KMS-11 (cell line): ENCODE results near the gene CYP11A1.

Experiments used
- H2AFZ ChIP-seq: fragments of 200-600 bp; sonication (generic); 2 replicates; pipeline ENCODE4 v1.6.1; 2016; ENCODE audit warnings: antibody characterized with exemption, mixed run types, low read depth
- H3K27ac ChIP-seq: fragments of 200-600 bp; sonication (generic); 2 replicates; pipeline ENCODE4 v1.6.1; 2016; ENCODE audit warnings: mild to moderate bottlenecking, mixed run types
- H3K27me3 ChIP-seq: fragments of 200-600 bp; sonication (generic); 2 replicates; pipeline ENCODE4 v1.6.1; 2017; ENCODE audit warnings: mild to moderate bottlenecking, low read depth, mixed run types, moderate library complexity; ENCODE audit not compliant: insufficient read depth
- H3K36me3 ChIP-seq: fragments of 200-600 bp; sonication (generic); 2 replicates; pipeline ENCODE4 v1.6.1; 2017; ENCODE audit warnings: mild to moderate bottlenecking, mixed run types; ENCODE audit not compliant: insufficient read depth
- H3K4me1 ChIP-seq: fragments of 200-600 bp; sonication (generic); 2 replicates; pipeline ENCODE4 v1.6.1; 2016; ENCODE audit warnings: mild to moderate bottlenecking, low read depth, mixed run types; ENCODE audit not compliant: poor library complexity, severe bottlenecking
- H3K4me2 ChIP-seq: fragments of 200-600 bp; sonication (generic); 2 replicates; pipeline ENCODE4 v1.7.0; 2016; ENCODE audit warnings: mild to moderate bottlenecking, mixed run types
- H3K4me3 ChIP-seq: fragments of 200-600 bp; sonication (generic); IDR thresholded peaks from 2 replicates; pipeline ENCODE4 v1.6.1; 2017; ENCODE audit warnings: low read depth, low read length, mixed read lengths; ENCODE audit not compliant: insufficient read depth
- H3K79me2 ChIP-seq: fragments of 200-600 bp; sonication (generic); 2 replicates; pipeline ENCODE4 v1.6.1; 2016; ENCODE audit warnings: low read depth, mixed run types; ENCODE audit not compliant: insufficient read depth
- H3K9ac ChIP-seq: fragments of 200-600 bp; sonication (generic); 2 replicates; pipeline ENCODE4 v1.6.1; 2016; ENCODE audit warnings: mild to moderate bottlenecking, mixed run types
- H4K20me1 ChIP-seq: fragments of 200-600 bp; sonication (generic); 2 replicates; pipeline ENCODE4 v1.6.1; 2016; ENCODE audit warnings: mild to moderate bottlenecking, mixed run types; ENCODE audit not compliant: insufficient read depth
- TF ChIP-seq, protein P1 (sequence below): fragments of 200-600 bp; sonication (generic); conservative IDR thresholded peaks from 2 replicates; pipeline ENCODE4 v1.6.1; 2017; ENCODE audit warnings: low read depth, mild to moderate bottlenecking, antibody characterized with exemption, low read length, moderate library complexity, mixed read lengths

Gene CYP11A1

DNA sequence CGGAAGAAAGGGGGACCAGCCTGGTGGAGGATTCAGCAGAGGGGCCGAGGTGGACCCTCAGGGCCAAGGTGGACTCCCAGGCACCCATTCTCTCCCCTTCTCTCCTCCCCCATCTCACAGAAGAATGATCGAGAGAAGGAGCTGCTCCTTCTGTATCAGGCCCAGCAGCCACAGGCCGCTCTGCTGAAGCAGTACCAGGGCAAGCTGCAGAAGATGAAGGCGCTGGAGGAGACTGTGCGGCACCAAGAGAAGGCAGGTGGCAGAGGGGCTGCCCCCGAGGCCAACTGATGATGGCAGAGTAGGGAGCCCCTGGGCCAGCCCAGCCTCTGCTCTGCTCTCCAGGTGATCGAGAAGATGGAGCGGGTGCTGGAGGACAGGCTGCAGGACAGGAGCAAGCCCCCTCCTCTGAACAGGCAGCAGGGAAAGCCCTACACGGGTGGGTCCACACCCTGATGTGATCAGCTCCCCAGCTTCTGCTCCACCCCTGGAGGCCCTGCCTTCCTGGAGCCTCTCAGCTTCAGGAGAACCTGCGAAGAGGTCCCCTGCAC lies 36.5 kb downstream of the CYP11A1 start:
- Histone ChIP-seq H3K79me2 (no peaks in the 10 kb centered on the region), H3K27ac (no peak overlapping the region), H3K4me3 (no peak overlapping the region), H3K4me2 (no peak overlapping the region), H3K9ac (no peak overlapping the region), H2AFZ (no peak overlapping the region), H3K27me3 (peaks cover 64% of the 10 kb centered on the region), H3K36me3 (no peaks in the 10 kb centered on the region), H3K4me1 (no peaks in the 10 kb centered on the region), H4K20me1 (no peaks in the 10 kb centered on the region)
- TF ChIP-seq, protein P1, sequence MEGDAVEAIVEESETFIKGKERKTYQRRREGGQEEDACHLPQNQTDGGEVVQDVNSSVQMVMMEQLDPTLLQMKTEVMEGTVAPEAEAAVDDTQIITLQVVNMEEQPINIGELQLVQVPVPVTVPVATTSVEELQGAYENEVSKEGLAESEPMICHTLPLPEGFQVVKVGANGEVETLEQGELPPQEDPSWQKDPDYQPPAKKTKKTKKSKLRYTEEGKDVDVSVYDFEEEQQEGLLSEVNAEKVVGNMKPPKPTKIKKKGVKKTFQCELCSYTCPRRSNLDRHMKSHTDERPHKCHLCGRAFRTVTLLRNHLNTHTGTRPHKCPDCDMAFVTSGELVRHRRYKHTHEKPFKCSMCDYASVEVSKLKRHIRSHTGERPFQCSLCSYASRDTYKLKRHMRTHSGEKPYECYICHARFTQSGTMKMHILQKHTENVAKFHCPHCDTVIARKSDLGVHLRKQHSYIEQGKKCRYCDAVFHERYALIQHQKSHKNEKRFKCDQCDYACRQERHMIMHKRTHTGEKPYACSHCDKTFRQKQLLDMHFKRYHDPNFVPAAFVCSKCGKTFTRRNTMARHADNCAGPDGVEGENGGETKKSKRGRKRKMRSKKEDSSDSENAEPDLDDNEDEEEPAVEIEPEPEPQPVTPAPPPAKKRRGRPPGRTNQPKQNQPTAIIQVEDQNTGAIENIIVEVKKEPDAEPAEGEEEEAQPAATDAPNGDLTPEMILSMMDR, result no peak

DNA sequence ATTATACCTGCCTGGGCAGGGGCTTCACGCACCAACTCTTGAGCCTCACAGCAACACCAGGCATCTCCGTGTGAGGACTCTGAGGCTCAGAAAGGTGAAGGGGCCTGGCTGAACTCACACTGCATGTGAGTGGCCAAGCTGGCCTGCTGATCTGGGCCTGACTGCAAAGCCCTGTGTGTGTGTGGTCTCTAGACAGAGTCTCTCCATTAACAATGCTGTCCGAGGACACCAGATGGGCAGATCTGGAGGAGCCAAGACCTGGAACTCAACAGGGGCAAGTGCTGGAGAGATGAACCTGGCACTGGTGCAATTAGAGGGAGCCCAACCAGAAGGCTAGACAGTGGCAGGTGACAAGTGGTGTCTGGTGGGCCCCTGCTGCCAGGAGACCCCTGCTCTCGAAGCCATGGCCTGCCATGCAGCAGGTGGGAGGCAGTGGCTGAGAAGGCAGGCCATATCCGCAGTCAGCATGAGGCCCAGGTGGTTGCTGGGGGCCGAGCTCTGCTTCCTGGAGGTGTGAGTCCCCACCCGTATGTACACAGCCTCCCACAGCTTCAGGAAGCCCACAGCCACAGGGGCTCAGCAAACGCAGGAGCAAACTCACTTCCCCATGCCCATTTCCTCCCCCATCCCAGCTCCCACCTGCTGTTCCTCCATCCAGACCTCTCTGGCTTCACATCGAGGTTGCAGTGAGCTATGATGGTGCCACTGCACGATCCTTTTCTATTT lies 39.0 kb downstream of the CYP11A1 start:
- TF ChIP-seq, protein P1, result no peak

DNA sequence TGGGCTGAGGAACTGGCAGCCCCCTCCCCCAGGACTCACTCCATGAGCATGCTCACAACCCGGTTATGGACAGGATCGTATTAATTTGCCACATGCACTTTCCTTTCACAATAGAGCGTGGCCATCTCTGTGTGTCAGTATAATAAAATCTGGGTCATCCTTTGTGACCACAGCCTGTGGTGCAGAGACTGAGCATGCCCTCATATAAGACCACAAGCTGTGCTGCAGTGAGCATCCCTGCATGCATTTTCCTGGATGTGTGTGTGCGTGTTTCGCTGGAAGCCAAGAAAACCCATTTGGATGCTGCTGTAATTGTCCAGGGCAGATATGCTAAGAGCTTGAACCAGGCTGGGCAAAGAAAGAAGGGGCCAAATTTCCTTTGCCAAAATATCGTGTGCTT lies 39.7 kb downstream of the CYP11A1 start:
- Histone ChIP-seq H2AFZ (no peak overlapping the region), H3K27ac (no peak overlapping the region), H3K4me2 (no peak overlapping the region), H3K27me3 (peaks cover 53% of the 10 kb centered on the region; the same call in 1 of the 2 replicates), H4K20me1 (no peaks in the 10 kb centered on the region), H3K4me3 (no peak overlapping the region), H3K36me3 (no peaks in the 10 kb centered on the region), H3K79me2 (no peaks in the 10 kb centered on the region), H3K9ac (no peak overlapping the region), H3K4me1 (no peaks in the 10 kb centered on the region)
- TF ChIP-seq, protein P1, result no peak

More for the DNA sequence above, 39.0 kb downstream of the CYP11A1 start:
- no peaks in the 10 kb centered on the region for H3K36me3 ChIP-seq
- no peak overlapping the region for H2AFZ ChIP-seq
- H3K4me2 ChIP-seq, result no peak overlapping the region
- no peaks in the 10 kb centered on the region for H4K20me1 ChIP-seq
- H3K27me3 ChIP-seq, result peaks cover 59% of the 10 kb centered on the region; the same call in 1 of the 2 replicates
- H3K79me2 ChIP-seq, result no peaks in the 10 kb centered on the region
- H3K27ac ChIP-seq, result no peak overlapping the region
- H3K9ac ChIP-seq, result no peak overlapping the region
- no peaks in the 10 kb centered on the region for H3K4me1 ChIP-seq
- no peak overlapping the region for H3K4me3 ChIP-seq

DNA sequence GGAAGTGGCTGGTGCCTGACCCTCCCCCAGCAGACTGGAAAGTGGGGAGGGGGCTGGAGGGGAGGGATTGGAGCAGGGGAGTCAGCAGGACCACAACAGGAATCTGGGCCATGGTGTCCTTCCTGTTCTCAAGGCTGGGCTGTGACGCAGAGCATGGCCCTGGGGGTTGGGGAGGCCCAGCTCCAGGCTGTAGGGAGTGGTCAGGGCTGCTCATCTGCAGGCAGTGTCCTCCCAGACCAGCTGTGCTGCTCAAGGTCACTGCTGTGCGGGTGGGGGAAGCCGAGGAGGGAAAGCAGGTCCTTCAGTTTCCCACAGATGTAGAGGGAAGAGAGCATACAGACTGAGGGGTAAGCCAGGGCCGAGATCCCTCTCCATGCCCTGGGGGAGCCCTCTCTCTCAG lies 40.7 kb downstream of the CYP11A1 start:
- H2AFZ ChIP-seq, result no peak overlapping the region
- H3K27me3 ChIP-seq, result peaks cover 45% of the 10 kb centered on the region; the same call in 1 of the 2 replicates
- H3K4me1 ChIP-seq, result no peaks in the 10 kb centered on the region
- no peak overlapping the region for H3K4me3 ChIP-seq
- no peaks in the 10 kb centered on the region for H3K36me3 ChIP-seq
- TF ChIP-seq, protein P1, result no peak
- no peak overlapping the region for H3K4me2 ChIP-seq
- no peak overlapping the region for H3K9ac ChIP-seq
- H4K20me1 ChIP-seq, result no peaks in the 10 kb centered on the region
- H3K27ac ChIP-seq, result no peak overlapping the region
- H3K79me2 ChIP-seq, result no peaks in the 10 kb centered on the region
